NOMO-1 treated with DMSO at 0.1 percent for 48 hours (cell line): Measurements from ENCODE around the gene VCPKMT.
"Not testable (repeated sequence)": the region's sequence is repeated elsewhere in the genome, so short reads cannot be mapped to it uniquely, and the experiment has no call there.

Experiments used
- DNase-seq: peaks from one replicate; lab custom pipeline; 2025; ENCODE audit not compliant: unreplicated experiment; lab: John Stamatoyannopoulos, UW

VCPKMT gene

GRCh38 chr14:50092006-50092555, 24.3 kb downstream of the VCPKMT start:
- DNase-seq: no peak

GRCh38 chr14:50091240-50091913, 25.0 kb downstream of the VCPKMT start:
- no peak for DNase-seq

GRCh38 chr14:50089208-50089607, 27.2 kb downstream of the VCPKMT start:
- DNase-seq: no peak

- DNase-seq: no peak
Observed at GRCh38 chr14:50088731-50089130, 27.6 kb downstream of the VCPKMT start.

GRCh38 chr14:50088117-50088515, 28.3 kb downstream of the VCPKMT start:
- DNase-seq: no peak

GRCh38 chr14:50087341-50088116, 28.8 kb downstream of the VCPKMT start:
- peak; percentile 65 for DNase-seq

- no peak for DNase-seq
Observed at GRCh38 chr14:50086321-50086711, 30.1 kb downstream of the VCPKMT start.

GRCh38 chr14:50085570-50086320, 30.6 kb downstream of the VCPKMT start:
- DNase-seq: no peak

GRCh38 chr14:50084666-50085065, 31.7 kb downstream of the VCPKMT start:
- DNase-seq: no peak

- DNase-seq: no peak
Observed at GRCh38 chr14:50083467-50084337, 32.7 kb downstream of the VCPKMT start.

GRCh38 chr14:50082784-50083466, 33.4 kb downstream of the VCPKMT start:
- DNase-seq: peak; percentile 81

- DNase-seq: no peak
Observed at GRCh38 chr14:50082308-50082742, 34.0 kb downstream of the VCPKMT start.

- not testable (repeated sequence) for DNase-seq
Observed at GRCh38 chr14:50079103-50079502, 37.3 kb downstream of the VCPKMT start.

GRCh38 chr14:50073663-50074062, 42.7 kb downstream of the VCPKMT start:
- not testable (repeated sequence) for DNase-seq

GRCh38 chr14:50072395-50072794, 44.0 kb downstream of the VCPKMT start:
- no peak for DNase-seq

GRCh38 chr14:50070840-50071548, 45.4 kb downstream of the VCPKMT start:
- DNase-seq: no peak

GRCh38 chr14:50070230-50070629, 46.1 kb downstream of the VCPKMT start:
- DNase-seq: no peak

GRCh38 chr14:50069325-50069724, 47.0 kb downstream of the VCPKMT start:
- DNase-seq: no peak

- DNase-seq: no peak
Observed at GRCh38 chr14:50068496-50068895, 47.9 kb downstream of the VCPKMT start.
